Left ventricle myocardium inferior (tissue), 1 donor: ENCODE measurements around the gene TNPO2. TPM values are rescaled to one million over a fixed set of nuclear protein-coding genes. Genes with fewer than 3 reads are reported as not detected.

ENCODE experiments used
- DNase-seq: peaks from one replicate; pipeline ENCODE4 v3.0.0-alpha.2; 2020
- H3K27ac ChIP-seq: fragments of 200-600 bp; replicated peaks from 2 replicates; pipeline ENCODE4 v1.8.0; 2021
- H3K27me3 ChIP-seq: fragments of 200-600 bp; 2 replicates; pipeline ENCODE4 v1.8.0; 2021; ENCODE audit warnings: low read depth
- H3K36me3 ChIP-seq: fragments of 200-600 bp; 2 replicates; pipeline ENCODE4 v1.8.0; 2021
- H3K4me1 ChIP-seq: fragments of 200-600 bp; 2 replicates; pipeline ENCODE4 v1.8.0; 2021
- H3K4me3 ChIP-seq: fragments of 200-600 bp; 2 replicates; pipeline ENCODE4 v1.8.0; 2021; ENCODE audit warnings: mild to moderate bottlenecking, moderate library complexity
- H3K9me3 ChIP-seq: fragments of 200-600 bp; replicated peaks from 2 replicates; pipeline ENCODE4 v1.8.0; 2021
- CTCF ChIP-seq: fragments of 200-600 bp; IDR thresholded peaks from 2 replicates; pipeline ENCODE4 v1.8.0; 2021; ENCODE audit warnings: antibody characterized with exemption, mild to moderate bottlenecking, borderline replicate concordance
- intact Hi-C: fragments of 100-400 bp; cut with micrococcal nuclease; formaldehyde crosslinking; loops from one replicate; pipeline ENCODE4 v1.11.0; 2022
- total RNA-seq: library from RNA; stranded (reverse); fragmentation: NEBNext Ultra II Directional; extraction: Animal tissue kit (Norgen Biotek cat#: 25700); gene quantifications from one replicate; pipeline ENCODE4 v1.2.1, GENCODE V29; 2021
- donor health status: DM: no; HTN: yes; CAD: no; lungs with severe emphysema.

TNPO2 gene
- total RNA-seq, 1 donor from 2014 or later: 33.1 TPM

- no peak for DNase-seq
- Histone ChIP-seq H3K4me1 (no peaks in the 10 kb centered on the region), H3K27me3 (peaks cover 73% of the 10 kb centered on the region), H3K4me3 (no peak overlapping the region), H3K27ac (no peak overlapping the region), H3K9me3 (peaks cover 8% of the 10 kb centered on the region), H3K36me3 (peaks cover 26% of the 10 kb centered on the region)
- intact Hi-C loops: no loop called here
- no peak for TF ChIP-seq CTCF
Measured at GRCh38 chr19:12750851-12751250, 27.1 kb upstream of the TNPO2 start.

- DNase-seq: no peak
- peaks cover 68% of the 10 kb centered on the region for H3K27me3 ChIP-seq
- intact Hi-C loops: no loop called here
- H3K27ac ChIP-seq: no peak overlapping the region
- no peak for TF ChIP-seq CTCF
- no peaks in the 10 kb centered on the region for H3K4me1 ChIP-seq
- peaks cover 34% of the 10 kb centered on the region for H3K36me3 ChIP-seq
- H3K4me3 ChIP-seq: no peak overlapping the region
- H3K9me3 ChIP-seq: peaks cover 8% of the 10 kb centered on the region
Measured at GRCh38 chr19:12749938-12750521, 26.3 kb upstream of the TNPO2 start.

- no peak overlapping the region for H3K27ac ChIP-seq
- no peak overlapping the region for H3K4me3 ChIP-seq
- H3K36me3 ChIP-seq: peaks cover 45% of the 10 kb centered on the region
- peaks cover 53% of the 10 kb centered on the region for H3K27me3 ChIP-seq
- intact Hi-C loops: no loop called here
- H3K4me1 ChIP-seq: no peaks in the 10 kb centered on the region
- DNase-seq: no peak
- H3K9me3 ChIP-seq: peaks cover 8% of the 10 kb centered on the region
- TF ChIP-seq CTCF: no peak
Measured at GRCh38 chr19:12748489-12748888, 24.8 kb upstream of the TNPO2 start.

- H3K4me1 ChIP-seq: no peaks in the 10 kb centered on the region
- DNase-seq: no peak
- TF ChIP-seq CTCF: no peak
- peaks cover 75% of the 10 kb centered on the region for H3K36me3 ChIP-seq
- peaks cover 8% of the 10 kb centered on the region for H3K9me3 ChIP-seq
- H3K27me3 ChIP-seq: peaks cover 21% of the 10 kb centered on the region
- H3K27ac ChIP-seq: no peak overlapping the region
- intact Hi-C loops: no loop called here
- no peak overlapping the region for H3K4me3 ChIP-seq
Measured at GRCh38 chr19:12745166-12745897, 21.6 kb upstream of the TNPO2 start.

- Histone ChIP-seq H3K27me3 (no peaks in the 10 kb centered on the region), H3K4me1 (peaks cover 43% of the 10 kb centered on the region), H3K9me3 (no peaks in the 10 kb centered on the region), H3K4me3 (peak overlapping the region; percentile 86), H3K36me3 (peaks cover 46% of the 10 kb centered on the region), H3K27ac (peak overlapping the region; percentile 94)
- no peak for TF ChIP-seq CTCF
- no peak for DNase-seq
- intact Hi-C loops: no loop called here
Measured at GRCh38 chr19:12737835-12738351, 14.2 kb upstream of the TNPO2 start.
